CD4-positive, alpha-beta T cell (primary cell): Measurements from ENCODE around the gene CSNK2A1. TPM values are rescaled to one million over a fixed set of nuclear protein-coding genes. Genes with fewer than 3 reads are reported as not detected.

Experiments
- ATAC-seq: fragments of 200-7000 bp; cut with Tn5 transposase; one replicate; pipeline ENCODE4 v1.10.0; 2022; ENCODE audit warnings: mild to moderate bottlenecking; ENCODE audit not compliant: poor library complexity
- CTCF ChIA-PET: fragments of 350-600 bp; sonication (Branson Sonifier 250); formaldehyde crosslinking; loops from one replicate; lab custom pipeline; 2021; ENCODE audit warnings: antibody characterized with exemption, inconsistent platforms; lab: Charles Lee
- POLR2A ChIA-PET: fragments of 350-600 bp; sonication (Branson Sonifier 250); formaldehyde crosslinking; loops from one replicate; lab custom pipeline; 2021; ENCODE audit warnings: antibody characterized with exemption, inconsistent platforms; lab: Charles Lee
- DNase-seq, 14 experiments: peaks; one replicate each; pipeline ENCODE4 v3.0.0-alpha.2; 2013 to 2020; ENCODE audit warnings: mixed read lengths in 2 of 14
- H3K27ac ChIP-seq, 2 donors: one replicate each; pipeline versions ENCODE4 v1.5.1 to v1.7.0; 2013; ENCODE audit warnings: low read length in 2 of 2, low read depth in 1 of 2, mild to moderate bottlenecking in 1 of 2
- H3K27me3 ChIP-seq, 2 experiments: 1 replicate in 1 of 2; 2 replicates in 1 of 2; pipeline versions ENCODE4 v1.6.1 to v1.7.0; 2013; ENCODE audit warnings: low read length in 2 of 2, control low read depth in 1 of 2, mild to moderate bottlenecking in 1 of 2, moderate library complexity in 1 of 2; ENCODE audit not compliant: insufficient read depth in 2 of 2, control insufficient read depth in 1 of 2
- H3K36me3 ChIP-seq: one replicate; pipeline ENCODE4 v1.6.1; 2013; ENCODE audit warnings: low read length, control low read depth; ENCODE audit not compliant: insufficient read depth
- H3K4me1 ChIP-seq: one replicate; pipeline ENCODE4 v1.6.1; 2013; ENCODE audit warnings: low read length, control low read depth; ENCODE audit not compliant: insufficient read depth
- H3K4me3 ChIP-seq: one replicate; pipeline ENCODE4 v1.5.1; 2013; ENCODE audit warnings: mild to moderate bottlenecking, low read length, moderate library complexity
- H3K9me3 ChIP-seq, 2 experiments: 1 replicate in 1 of 2; 2 replicates in 1 of 2; pipeline versions ENCODE4 v1.6.1 to v1.7.0; 2013; ENCODE audit warnings: low read length in 2 of 2, mild to moderate bottlenecking in 2 of 2, control low read depth in 1 of 2, moderate library complexity in 1 of 2; ENCODE audit not compliant: control insufficient read depth in 1 of 2, insufficient read depth in 1 of 2
- H3K27ac Mint-ChIP-seq: one replicate; pipeline ENCODE4 v1.8.0; 2020; ENCODE audit warnings: mixed read lengths
- H3K27me3 Mint-ChIP-seq: one replicate; pipeline ENCODE4 v1.8.0; 2021; ENCODE audit warnings: mixed read lengths
- H3K36me3 Mint-ChIP-seq: one replicate; pipeline ENCODE4 v1.8.0; 2021; ENCODE audit warnings: low read depth, mixed read lengths
- H3K4me1 Mint-ChIP-seq: one replicate; pipeline ENCODE4 v1.8.0; 2021; ENCODE audit warnings: low read depth, mixed read lengths
- H3K4me3 Mint-ChIP-seq: one replicate; pipeline ENCODE4 v1.8.0; 2020; ENCODE audit warnings: mild to moderate bottlenecking, mixed read lengths
- H3K9me3 Mint-ChIP-seq: one replicate; pipeline ENCODE4 v1.8.0; 2020; ENCODE audit warnings: mixed read lengths
- intact Hi-C, 2 experiments: fragments of 100-400 bp; cut with DNase I in 1 of 2; cut with micrococcal nuclease in 1 of 2; formaldehyde crosslinking; loops; one replicate each; pipeline versions ENCODE4 v1.15.1 to v1.9.0; 2023 to 2025; cut with DNase I, micrococcal nuclease
- total RNA-seq, 174 experiments: library from RNA in 2 of 174; stranded (reverse) in 2 of 174; gene quantifications; one replicate each; pipeline ENCODE4 v1.2.3 and lab custom pipeline; 2021 to 2026
- TF ChIP-seq, protein P1 (sequence below): fragments of 200-600 bp; IDR thresholded peaks from one replicate; pipeline ENCODE4 v1.8.0; 2022; ENCODE audit warnings: antibody characterized with exemption, mild to moderate bottlenecking

Gene CSNK2A1
- total RNA-seq, 2 experiments from 2014 or later, result 55.5 to 56.9 TPM

DNA sequence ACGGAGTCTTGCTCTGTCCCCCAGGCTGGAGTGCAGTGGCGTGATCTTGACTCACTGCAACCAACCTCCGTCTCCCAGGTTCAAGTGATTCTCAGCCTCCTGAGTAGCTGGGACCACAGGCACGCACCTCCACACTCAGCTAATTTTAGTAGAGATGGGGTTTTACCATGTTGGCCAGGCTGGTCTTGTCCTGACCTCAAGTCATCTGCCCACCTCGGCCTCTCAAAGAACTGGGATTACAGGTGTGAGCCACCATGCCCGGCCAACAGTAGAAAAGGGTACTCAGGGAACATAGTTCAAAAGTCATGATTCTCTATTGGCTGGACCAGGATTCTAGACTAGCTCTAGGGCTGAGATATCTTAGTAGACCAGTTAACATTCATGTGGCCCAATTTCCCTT lies 5.6 kb downstream of the CSNK2A1 start:
- Histone ChIP-seq H3K9me3 (peaks cover 3 to 7% of the 10 kb centered on the region in 2 experiments), H3K36me3 (peaks cover 2% of the 10 kb centered on the region), H3K4me3 (no peak overlapping the region), H3K27me3 (no peaks in the 10 kb centered on the region), H3K4me1 (peaks cover 43% of the 10 kb centered on the region), H3K27ac (no peak overlapping the region)
- POLR2A ChIA-PET, result no interaction called here
- CTCF ChIA-PET, result no interaction called here
- no peaks in the 10 kb centered on the region for H3K9me3 Mint-ChIP-seq
- ATAC-seq, result no peak
- intact Hi-C loops, result no loop called here
- DNase-seq, result no peak
- H3K27me3 Mint-ChIP-seq, result no peaks in the 10 kb centered on the region
- H3K27ac Mint-ChIP-seq, result peak overlapping the region; percentile 16
- no peak overlapping the region for H3K4me3 Mint-ChIP-seq
- H3K4me1 Mint-ChIP-seq, result peaks cover 92% of the 10 kb centered on the region
- TF ChIP-seq, protein P1, sequence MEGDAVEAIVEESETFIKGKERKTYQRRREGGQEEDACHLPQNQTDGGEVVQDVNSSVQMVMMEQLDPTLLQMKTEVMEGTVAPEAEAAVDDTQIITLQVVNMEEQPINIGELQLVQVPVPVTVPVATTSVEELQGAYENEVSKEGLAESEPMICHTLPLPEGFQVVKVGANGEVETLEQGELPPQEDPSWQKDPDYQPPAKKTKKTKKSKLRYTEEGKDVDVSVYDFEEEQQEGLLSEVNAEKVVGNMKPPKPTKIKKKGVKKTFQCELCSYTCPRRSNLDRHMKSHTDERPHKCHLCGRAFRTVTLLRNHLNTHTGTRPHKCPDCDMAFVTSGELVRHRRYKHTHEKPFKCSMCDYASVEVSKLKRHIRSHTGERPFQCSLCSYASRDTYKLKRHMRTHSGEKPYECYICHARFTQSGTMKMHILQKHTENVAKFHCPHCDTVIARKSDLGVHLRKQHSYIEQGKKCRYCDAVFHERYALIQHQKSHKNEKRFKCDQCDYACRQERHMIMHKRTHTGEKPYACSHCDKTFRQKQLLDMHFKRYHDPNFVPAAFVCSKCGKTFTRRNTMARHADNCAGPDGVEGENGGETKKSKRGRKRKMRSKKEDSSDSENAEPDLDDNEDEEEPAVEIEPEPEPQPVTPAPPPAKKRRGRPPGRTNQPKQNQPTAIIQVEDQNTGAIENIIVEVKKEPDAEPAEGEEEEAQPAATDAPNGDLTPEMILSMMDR, result no peak
- H3K36me3 Mint-ChIP-seq, result peaks cover 43% of the 10 kb centered on the region

DNA sequence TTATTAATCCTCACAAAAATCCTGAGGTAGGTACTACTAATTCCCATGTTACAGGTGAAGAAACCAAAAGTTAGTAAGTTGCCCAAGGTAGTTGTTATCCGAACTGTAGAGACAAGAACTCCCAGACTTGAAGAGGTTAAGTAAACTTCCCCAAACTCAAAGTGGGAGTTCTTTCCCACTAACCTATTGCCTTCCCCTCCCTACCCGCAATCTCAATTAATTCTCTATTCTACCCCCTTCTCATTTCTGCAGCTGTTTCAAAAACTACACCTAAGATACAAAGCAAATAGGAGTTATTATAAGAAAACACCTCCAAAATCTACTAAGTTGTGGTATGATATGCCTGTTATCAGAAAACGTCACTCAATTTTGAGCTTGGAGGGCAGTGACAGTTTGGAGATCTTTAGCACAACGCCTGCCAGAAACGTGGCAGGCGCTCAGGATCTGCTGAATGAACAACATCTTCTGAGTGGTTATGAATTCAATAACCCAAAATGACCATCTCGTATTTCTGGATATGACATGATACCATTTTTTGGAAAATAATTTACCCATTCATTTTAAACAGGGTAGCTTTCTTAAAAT lies 7.1 kb downstream of the CSNK2A1 start:
- Histone ChIP-seq H3K27me3 (no peaks in the 10 kb centered on the region), H3K27ac (no peak overlapping the region), H3K9me3 (peaks cover 3 to 7% of the 10 kb centered on the region in 2 experiments), H3K36me3 (peaks cover 2% of the 10 kb centered on the region), H3K4me3 (no peak overlapping the region), H3K4me1 (peaks cover 29% of the 10 kb centered on the region)
- no peaks in the 10 kb centered on the region for H3K9me3 Mint-ChIP-seq
- intact Hi-C loops, result no loop called here
- H3K4me1 Mint-ChIP-seq, result peaks cover 91% of the 10 kb centered on the region
- no peak overlapping the region for H3K27ac Mint-ChIP-seq
- H3K36me3 Mint-ChIP-seq, result peaks cover 44% of the 10 kb centered on the region
- ChIA-PET CTCF (no interaction called here), POLR2A (interaction anchor here (0.8 kb wide), 1 partner anchor 9 kb away, joined by 4 read pairs; no protein-coding TSS in a partner anchor)
- no peak for ATAC-seq
- H3K27me3 Mint-ChIP-seq, result no peaks in the 10 kb centered on the region
- H3K4me3 Mint-ChIP-seq, result no peak overlapping the region
- TF ChIP-seq, protein P1, result no peak
- DNase-seq, result no peak

DNA sequence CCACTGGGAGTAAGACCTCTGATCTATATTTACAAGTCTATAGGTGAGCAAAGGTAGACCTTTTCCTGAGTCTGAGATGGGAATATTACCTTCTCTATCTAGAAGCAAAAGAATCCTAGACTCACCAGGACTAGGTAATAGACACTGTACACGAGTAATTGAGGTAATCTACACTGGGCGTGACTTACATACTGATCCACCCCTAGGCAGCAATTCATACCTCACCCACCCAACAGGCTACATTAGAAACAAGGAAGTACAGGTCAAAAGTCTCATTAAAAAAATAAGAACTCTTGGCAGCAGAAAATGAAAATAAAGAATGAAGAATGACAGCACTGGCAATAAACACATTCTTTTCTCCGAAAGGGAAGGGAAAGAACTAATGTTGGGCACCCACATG lies 7.6 kb downstream of the CSNK2A1 start:
- no peak for DNase-seq
- Mint-ChIP-seq H3K4me1 (peaks cover 93% of the 10 kb centered on the region), H3K36me3 (peaks cover 41% of the 10 kb centered on the region), H3K27ac (peak overlapping the region; percentile 4), H3K4me3 (peak overlapping the region; percentile 21), H3K27me3 (no peaks in the 10 kb centered on the region), H3K9me3 (no peaks in the 10 kb centered on the region)
- ChIA-PET CTCF (no interaction called here), POLR2A (no interaction called here)
- intact Hi-C loops, result no loop called here
- TF ChIP-seq, protein P1, result no peak
- no peak overlapping the region for H3K4me3 ChIP-seq
- H3K36me3 ChIP-seq, result peaks cover 2% of the 10 kb centered on the region
- H3K27ac ChIP-seq, result no peak overlapping the region
- no peaks in the 10 kb centered on the region for H3K27me3 ChIP-seq
- no peak for ATAC-seq
- peaks cover 3 to 5% of the 10 kb centered on the region in 2 experiments for H3K9me3 ChIP-seq
- peaks cover 29% of the 10 kb centered on the region for H3K4me1 ChIP-seq
